H1 (cell line): ENCODE results near the gene CCR3. TPM values are rescaled to one million over a fixed set of nuclear protein-coding genes. Genes with fewer than 3 reads are reported as not detected.

ENCODE experiments used
- CTCF ChIA-PET: fragments of 300-600 bp; sonication (Branson Sonifier 250); formaldehyde crosslinking; loops from one replicate; lab custom pipeline; 2021; ENCODE audit not compliant: partially characterized antibody; lab: Charles Lee
- POLR2A ChIA-PET: fragments of 300-600 bp; sonication (Branson Sonifier 250); formaldehyde crosslinking; loops from one replicate; lab custom pipeline; 2021; ENCODE audit warnings: inconsistent platforms; ENCODE audit not compliant: partially characterized antibody; lab: Charles Lee
- DNase-seq, 2 experiments: peaks; one replicate each; pipeline versions ENCODE4 v3.0.0 to v3.0.0-alpha.2; 2010 to 2022; ENCODE audit warnings: low spot score in 2 of 2, low read depth in 1 of 2, mixed read lengths in 1 of 2
- FAIRE-seq: peaks from 2 replicates; lab custom pipeline; 2011; peaks lifted over from hg19 to GRCh38; lab: Jason Lieb, UNC
- H2AFZ ChIP-seq: 2 replicates; pipeline ENCODE4 v1.8.1; 2012; ENCODE audit warnings: low read length, inconsistent platforms
- H2AK5ac ChIP-seq: 2 replicates; pipeline ENCODE4 v1.6.1; 2013; ENCODE audit warnings: low read depth, low read length
- H2BK120ac ChIP-seq: replicated peaks from 2 replicates; pipeline ENCODE3; 2013; ENCODE audit warnings: low read depth, low read length, inconsistent platforms
- H2BK12ac ChIP-seq: 2 replicates; pipeline ENCODE4 v1.6.1; 2013; ENCODE audit warnings: low read depth, low read length
- H2BK15ac ChIP-seq: 2 replicates; pipeline ENCODE4 v1.6.1; 2013; ENCODE audit warnings: low read length
- H2BK20ac ChIP-seq: 2 replicates; pipeline ENCODE4 v1.6.1; 2013; ENCODE audit warnings: low read length
- H2BK5ac ChIP-seq: 2 replicates; pipeline ENCODE4 v1.6.1; 2013; ENCODE audit warnings: low read depth, low read length
- H3K14ac ChIP-seq: 2 replicates; pipeline ENCODE4 v1.6.1; 2013; ENCODE audit warnings: inconsistent platforms; ENCODE audit not compliant: insufficient read length
- H3K18ac ChIP-seq: 2 replicates; pipeline ENCODE4 v1.6.1; 2013; ENCODE audit warnings: low read length; ENCODE audit errors: extremely low read depth
- H3K23ac ChIP-seq: 2 replicates; pipeline ENCODE4 v1.6.1; 2013; ENCODE audit warnings: inconsistent platforms; ENCODE audit not compliant: insufficient read length
- H3K23me2 ChIP-seq: 2 replicates; pipeline ENCODE4 v1.6.1; 2013; ENCODE audit warnings: low read depth, low read length
- H3K27ac ChIP-seq: 2 replicates; pipeline ENCODE4 v1.6.1; 2011; ENCODE audit warnings: low read depth, low read length, inconsistent platforms
- H3K27me3 ChIP-seq, 4 experiments: replicated peaks in 1 of 4; 1 replicate in 1 of 4; 2 replicates in 3 of 4; pipeline versions ENCODE4 v1.6.1 to v1.8.1; 2011 to 2013; ENCODE audit warnings: low read length in 3 of 4, mild to moderate bottlenecking in 3 of 4, inconsistent platforms in 2 of 4, mixed read lengths in 2 of 4, moderate library complexity in 1 of 4; ENCODE audit not compliant: control insufficient read depth in 3 of 4, insufficient read depth in 3 of 4; ENCODE audit errors: extremely low read depth in 1 of 4
- H3K36me3 ChIP-seq, 4 experiments: 2 replicates each; pipeline versions ENCODE4 v1.6.1 to v1.8.1; 2011 to 2013; ENCODE audit warnings: mild to moderate bottlenecking in 4 of 4, low read length in 3 of 4, moderate library complexity in 2 of 4, control low read depth in 1 of 4, inconsistent platforms in 1 of 4; ENCODE audit not compliant: insufficient read depth in 4 of 4, control insufficient read depth in 2 of 4
- H3K4ac ChIP-seq: replicated peaks from 2 replicates; pipeline ENCODE3; 2013; ENCODE audit warnings: low read length, low read depth, mixed read lengths, inconsistent platforms; ENCODE audit not compliant: insufficient read length
- H3K4me1 ChIP-seq, 4 experiments: replicated peaks in 1 of 4; 1 replicate in 1 of 4; 2 replicates in 3 of 4; pipeline versions ENCODE4 v1.6.1 to v1.8.1; 2011 to 2013; ENCODE audit warnings: low read length in 3 of 4, inconsistent platforms in 2 of 4, mixed read lengths in 1 of 4; ENCODE audit not compliant: insufficient read depth in 4 of 4, control insufficient read depth in 3 of 4
- H3K4me2 ChIP-seq, 2 experiments: 2 replicates each; pipeline versions ENCODE4 v1.6.1 to v1.8.1; 2011 to 2013; ENCODE audit warnings: low read depth in 2 of 2, low read length in 2 of 2, control low read depth in 1 of 2, inconsistent platforms in 1 of 2, mild to moderate bottlenecking in 1 of 2; ENCODE audit not compliant: insufficient read depth in 1 of 2
- H3K4me3 ChIP-seq, 4 experiments: fragments of 200-600, 300-600 bp in 1 of 4; sonication (generic), shearing (Covaris generic), sonication (Bioruptor Twin) in 1 of 4; 2 replicates each; pipeline versions ENCODE4 v1.5.1 to v1.8.1; 2011 to 2016; ENCODE audit warnings: low read length in 4 of 4, low read depth in 3 of 4, control low read depth in 2 of 4, inconsistent platforms in 2 of 4, mild to moderate bottlenecking in 2 of 4, mixed read lengths in 1 of 4, moderate library complexity in 1 of 4; ENCODE audit not compliant: insufficient read depth in 2 of 4; ENCODE audit errors: extremely low read depth in 1 of 4
- H3K56ac ChIP-seq: replicated peaks from 2 replicates; pipeline ENCODE3; 2013; ENCODE audit warnings: low read depth, mild to moderate bottlenecking, mixed read lengths, low read length, inconsistent platforms; ENCODE audit not compliant: insufficient read length
- H3K79me1 ChIP-seq: 2 replicates; pipeline ENCODE4 v1.6.1; 2013; ENCODE audit warnings: low read depth, low read length, control low read depth
- H3K79me2 ChIP-seq, 2 experiments: 2 replicates each; pipeline versions ENCODE4 v1.6.1 to v1.8.1; 2012 to 2013; ENCODE audit warnings: low read length in 2 of 2, mild to moderate bottlenecking in 2 of 2, inconsistent platforms in 1 of 2; ENCODE audit not compliant: insufficient read depth in 2 of 2, control insufficient read depth in 1 of 2
- H3K9ac ChIP-seq, 4 experiments: replicated peaks in 1 of 4; 1 replicate in 1 of 4; 2 replicates in 3 of 4; pipeline versions ENCODE4 v1.6.1 to v1.8.1; 2011 to 2013; ENCODE audit warnings: low read depth in 3 of 4, low read length in 3 of 4, control low read depth in 2 of 4, mild to moderate bottlenecking in 2 of 4, moderate library complexity in 2 of 4, inconsistent platforms in 1 of 4; ENCODE audit errors: extremely low read depth in 1 of 4
- H3K9me3 ChIP-seq, 2 experiments: 2 replicates each; pipeline versions ENCODE4 v1.6.1 to v1.8.1; 2012 to 2013; ENCODE audit warnings: mild to moderate bottlenecking in 2 of 2, moderate library complexity in 2 of 2, control low read depth in 1 of 2, inconsistent platforms in 1 of 2, low read depth in 1 of 2, low read length in 1 of 2, mixed read lengths in 1 of 2; ENCODE audit not compliant: insufficient read depth in 2 of 2
- H4K20me1 ChIP-seq, 2 experiments: replicated peaks in 1 of 2; 2 replicates each; pipeline versions ENCODE3 to v1.8.1; 2011 to 2013; ENCODE audit warnings: inconsistent platforms in 2 of 2, low read length in 2 of 2, mild to moderate bottlenecking in 1 of 2; ENCODE audit not compliant: insufficient read depth in 2 of 2, control insufficient read depth in 1 of 2
- H4K5ac ChIP-seq: 2 replicates; pipeline ENCODE4 v1.6.1; 2013; ENCODE audit warnings: low read length, low read depth, mixed read lengths, inconsistent platforms; ENCODE audit not compliant: insufficient read length
- H4K8ac ChIP-seq: 2 replicates; pipeline ENCODE4 v1.8.0; 2013; ENCODE audit warnings: mild to moderate bottlenecking, moderate library complexity, low read length, inconsistent platforms; ENCODE audit not compliant: insufficient read depth; ENCODE audit errors: extremely low read depth
- H4K91ac ChIP-seq: replicated peaks from 2 replicates; pipeline ENCODE3; 2013; ENCODE audit warnings: low read length, mixed read lengths, inconsistent platforms; ENCODE audit not compliant: insufficient read length
- ATF2 ChIP-seq: IDR thresholded peaks from 2 replicates; pipeline ENCODE4 v1.6.1; 2012; ENCODE audit warnings: low read length, inconsistent platforms
- EGR1 ChIP-seq: IDR thresholded peaks from 2 replicates; pipeline ENCODE4 v1.6.1; 2011; ENCODE audit warnings: low read depth, low read length, borderline replicate concordance
- GABPA ChIP-seq: IDR thresholded peaks from 2 replicates; pipeline ENCODE4 v1.6.1; 2011; ENCODE audit warnings: mild to moderate bottlenecking, low read length, moderate library complexity, borderline replicate concordance; ENCODE audit not compliant: insufficient read depth
- GTF2F1 ChIP-seq: IDR thresholded peaks from 2 replicates; pipeline ENCODE4 v1.6.1; 2012; ENCODE audit warnings: low read depth, low read length, improper control_type of control experiment, borderline replicate concordance
- JUN ChIP-seq: IDR thresholded peaks from 2 replicates; pipeline ENCODE4 v1.6.1; 2011; ENCODE audit warnings: low read depth, mild to moderate bottlenecking, improper control_type of control experiment, low read length
- KDM5A ChIP-seq: fragments of 200-600 bp; IDR thresholded peaks from 2 replicates; pipeline ENCODE4 v1.7.1; 2012; ENCODE audit warnings: mild to moderate bottlenecking, low read length, inconsistent platforms, mixed read lengths
- RFX5 ChIP-seq: IDR thresholded peaks from 2 replicates; pipeline ENCODE4 v1.6.1; 2011; ENCODE audit warnings: low read depth, low read length, improper control_type of control experiment, borderline replicate concordance
- SIX5 ChIP-seq: IDR thresholded peaks from 2 replicates; pipeline ENCODE4 v1.6.1; 2011; ENCODE audit warnings: mild to moderate bottlenecking, low read depth, low read length
- SRF ChIP-seq: IDR thresholded peaks from 2 replicates; pipeline ENCODE4 v1.6.1; 2011; ENCODE audit warnings: mild to moderate bottlenecking, low read depth, low read length, moderate library complexity
- SUZ12 ChIP-seq: fragments of 200-600 bp; sonication (generic); IDR thresholded peaks from 2 replicates; pipeline ENCODE4 v1.6.1; 2012; ENCODE audit warnings: mild to moderate bottlenecking, inconsistent platforms, low read length, moderate library complexity, mixed read lengths
- TAF7 ChIP-seq: optimal IDR thresholded peaks from 2 replicates; pipeline ENCODE3; 2011; ENCODE audit warnings: low read depth, mild to moderate bottlenecking, inconsistent platforms, low read length, moderate library complexity, borderline replicate concordance
- WGBS, 2 experiments: shearing (Covaris generic) in 1 of 2; methylation state at CpG; one replicate each; pipeline versions ENCODE4 v1.1.6 to v1.1.7; 2013 to 2015; ENCODE audit warnings: low lambda C conversion rate in 2 of 2, mixed read lengths in 2 of 2, inconsistent platforms in 1 of 2, low coverage in 1 of 2, missing lambda C conversion rate in 1 of 2; ENCODE audit not compliant: insufficient replicate concordance in 2 of 2, insufficient coverage in 1 of 2, insufficient read length in 1 of 2; ENCODE audit errors: extremely low coverage in 1 of 2, missing lambda C conversion rate in 1 of 2; 5-methylcytosine and 5-hydroxymethylcytosine counted together
- polyA plus RNA-seq, 7 experiments: library from polyadenylated mRNA; depleted of rRNA in 3 of 7; stranded (reverse) in 5 of 7; unstranded in 2 of 7; fragments of >200 nt in 5 of 7; fragments of 200-250 nt in 2 of 7; gene quantifications; 1 replicate in 5 of 7; 2 replicates in 1 of 7; 4 replicates in 1 of 7; pipeline versions ENCODE4 v1.2.1 to v1.2.3, GENCODE V29; 2011 to 2013; ENCODE audit warnings: missing spikeins in 2 of 7, mixed read lengths in 2 of 7
- total RNA-seq: library from RNA; stranded (reverse); fragmentation: NEBNext Ultra II Directional; extraction: Animal tissue kit (Norgen Biotek cat#: 25700); gene quantifications from 2 replicates; pipeline ENCODE4 v1.2.1, GENCODE V29; 2021

Gene CCR3
- total and polyA plus RNA-seq, 2 of the 8 experiments (the other 6 are each of a cell fraction or from before 2014, with no cell fraction given): not detected

GRCh38 chr3:46293991-46294833 is 52.0 kb downstream of the CCR3 start:
- Histone ChIP-seq H3K4ac (no peak overlapping the region), H4K20me1 (no peaks in the 10 kb centered on the region), H3K23me2 (no peaks in the 10 kb centered on the region), H3K56ac (no peak overlapping the region), H2BK5ac (no peak overlapping the region), H3K36me3 (no peaks in the 10 kb centered on the region), H2BK20ac (no peak overlapping the region), H3K23ac (no peak overlapping the region), H3K79me1 (no peaks in the 10 kb centered on the region), H3K27ac (no peak overlapping the region), H3K9me3 (no peaks in the 10 kb centered on the region), H3K27me3 (no peaks in the 10 kb centered on the region), H3K4me2 (no peak overlapping the region), H2AFZ (no peak overlapping the region; the same call in 1 of the 2 replicates), H3K4me3 (no peak overlapping the region), H3K4me1 (no peaks in the 10 kb centered on the region), H2AK5ac (no peak overlapping the region), H3K79me2 (no peaks in the 10 kb centered on the region), H4K5ac (no peak overlapping the region), H3K18ac (no peak overlapping the region), H2BK120ac (no peak overlapping the region), H2BK12ac (no peak overlapping the region), H3K9ac (no peak overlapping the region), H4K91ac (no peak overlapping the region), H2BK15ac (no peak overlapping the region), H4K8ac (no peak overlapping the region), H3K14ac (no peak overlapping the region)
- POLR2A ChIA-PET: no interaction called here
- CTCF ChIA-PET: interaction anchor here (0.7 to 2.0 kb wide), 4 partner anchors 9 to 73 kb away, joined by 3 to 5 read pairs (median 4); no protein-coding TSS in a partner anchor
- FAIRE-seq (no peak), DNase-seq (no peak)
- WGBS, 2 experiments: 65% methylated on average over 4 of the region's 4 CpGs; no CpG with 5 or more reads in 1 of the 2 experiments
- no peak for TF ChIP-seq SRF
- no peak for TF ChIP-seq TAF7
- no peak for TF ChIP-seq SUZ12
- TF ChIP-seq KDM5A: no peak
- TF ChIP-seq SIX5: no peak
- TF ChIP-seq GTF2F1: no peak
- TF ChIP-seq RFX5: no peak
- no peak for TF ChIP-seq EGR1
- no peak for TF ChIP-seq GABPA
- no peak for TF ChIP-seq JUN
- TF ChIP-seq ATF2: no peak
